Stomach (tissue), 4 donors: ENCODE results near the gene PDSS2.

Source experiments
- CTCF ChIP-seq, 7 experiments: fragments of 450-650 bp in 4 of 7; fragments of 200-600 bp in 3 of 7; sonication (generic) in 3 of 7; IDR thresholded peaks; one replicate each; pipeline ENCODE4 v1.5.1; 2016 to 2019; ENCODE audit warnings: antibody characterized with exemption in 7 of 7, control low read depth in 2 of 7, mild to moderate bottlenecking in 1 of 7
- EP300 ChIP-seq: sonication (generic); formaldehyde crosslinking; IDR thresholded peaks from one replicate; pipeline ENCODE4 v1.6.1; 2017; ENCODE audit warnings: antibody characterized with exemption
- POLR2A ChIP-seq, 4 donors: fragments of 450-650 bp; IDR thresholded peaks; one replicate each; pipeline ENCODE4 v1.6.1; 2016; ENCODE audit warnings: antibody characterized with exemption in 4 of 4, control low read depth in 2 of 4, mild to moderate bottlenecking in 1 of 4, moderate library complexity in 1 of 4
- POLR2AphosphoS5 ChIP-seq, 3 donors: sonication (generic); formaldehyde crosslinking; IDR thresholded peaks; one replicate each; pipeline ENCODE4 v1.6.1; 2016; ENCODE audit warnings: antibody characterized with exemption in 3 of 3

GRCh38 chr6:107243471-107243870 is 215.9 kb downstream of the PDSS2 start:
- TF ChIP-seq CTCF (IDR thresholded peaks at IDR 0.05) (no peak), POLR2A (IDR thresholded peaks at IDR 0.05) (no peak), POLR2AphosphoS5 (IDR thresholded peaks at IDR 0.05) (no peak), EP300 (no peak)
